SK-N-MC (cell line): ENCODE results near the gene PACS1.

ENCODE experiments used
- EZH2 ChIP-seq: fragments of 200-600 bp; sonication (generic); IDR thresholded peaks from one replicate; pipeline ENCODE4 v1.6.1; 2017; ENCODE audit warnings: antibody characterized with exemption
- POLR2AphosphoS5 ChIP-seq: IDR thresholded peaks from 2 replicates; pipeline ENCODE4 v1.6.1; 2012; ENCODE audit warnings: mild to moderate bottlenecking, low read depth, low read length, borderline replicate concordance

- TF ChIP-seq EZH2 (no peak), POLR2AphosphoS5 (no peak)
Measured at GRCh38 chr11:66047541-66048365, 22.3 kb upstream of the PACS1 start.
